SK-MEL-5 (cell line): ENCODE data around the gene ZNF652. TPM values are rescaled to one million over a fixed set of nuclear protein-coding genes. Genes with fewer than 3 reads are reported as not detected.
A peak's percentile ranks its signal among the peaks of the same experiment; 100 is the strongest.

ENCODE experiments used
- DNase-seq: peaks from one replicate; pipeline ENCODE4 v3.0.0-alpha.2; 2016; ENCODE audit warnings: low read depth, low spot score
- in situ Hi-C: cut with HindIII; loops from 2 replicates; pipeline ENCODE4 v1.10.0; 2016; ENCODE audit warnings: low sequenced_read_pairs, high pct_unique_total_duplicates, low pct_unique_long_range_greater_than_20kb
- total RNA-seq: library from RNA; depleted of rRNA; stranded (reverse); fragments of >200 nt; shearing (Covaris generic); gene quantifications from 2 replicates; pipeline ENCODE4 v1.2.3, GENCODE V29; 2014

Gene ZNF652
- total RNA-seq, 1 experiment from 2014 or later: 36.9 TPM

- DNase-seq: no peak
- in situ Hi-C loops: no loop called here
Measured at GRCh38 chr17:49388692-49389513, 26.9 kb upstream of the ZNF652 start.

GRCh38 chr17:49388290-49388640 is 26.2 kb upstream of the ZNF652 start:
- in situ Hi-C loops: no loop called here
- no peak for DNase-seq

GRCh38 chr17:49387498-49388289 is 25.6 kb upstream of the ZNF652 start:
- no peak for DNase-seq
- in situ Hi-C loops: no loop called here

GRCh38 chr17:49386373-49386772 is 24.3 kb upstream of the ZNF652 start:
- in situ Hi-C loops: no loop called here
- DNase-seq: no peak

- peak; percentile 71 for DNase-seq
- in situ Hi-C loops: no loop called here
Measured at GRCh38 chr17:49384951-49385350, 22.9 kb upstream of the ZNF652 start.

- DNase-seq: no peak
Measured at GRCh38 chr17:49383060-49383459, 21.0 kb upstream of the ZNF652 start.

GRCh38 chr17:49382556-49382955 is 20.5 kb upstream of the ZNF652 start:
- no peak for DNase-seq
- in situ Hi-C loops: no loop called here

More at GRCh38 chr17:49383060-49383459, 21.0 kb upstream of the ZNF652 start:
- in situ Hi-C loops: no loop called here

GRCh38 chr17:49381793-49382192 is 19.7 kb upstream of the ZNF652 start:
- in situ Hi-C loops: no loop called here
- no peak for DNase-seq

GRCh38 chr17:49381033-49381432 is 19.0 kb upstream of the ZNF652 start:
- in situ Hi-C loops: no loop called here
- DNase-seq: no peak

GRCh38 chr17:49379926-49380325 is 17.9 kb upstream of the ZNF652 start:
- no peak for DNase-seq
- in situ Hi-C loops: no loop called here

- in situ Hi-C loops: no loop called here
- no peak for DNase-seq
Measured at GRCh38 chr17:49378311-49378710, 16.3 kb upstream of the ZNF652 start.

- DNase-seq: no peak
- in situ Hi-C loops: no loop called here
Measured at GRCh38 chr17:49375544-49375943, 13.5 kb upstream of the ZNF652 start.

- in situ Hi-C loops: no loop called here
- no peak for DNase-seq
Measured at GRCh38 chr17:49373115-49373514, 11.1 kb upstream of the ZNF652 start.

GRCh38 chr17:49372425-49372824 is 10.4 kb upstream of the ZNF652 start:
- DNase-seq: no peak
- in situ Hi-C loops: no loop called here

GRCh38 chr17:49370971-49371834 is 9.2 kb upstream of the ZNF652 start:
- in situ Hi-C loops: no loop called here
- no peak for DNase-seq

- DNase-seq: no peak
- in situ Hi-C loops: no loop called here
Measured at GRCh38 chr17:49369760-49370159, 7.7 kb upstream of the ZNF652 start.

GRCh38 chr17:49369089-49369488 is 7.0 kb upstream of the ZNF652 start:
- DNase-seq: no peak
- in situ Hi-C loops: no loop called here

- in situ Hi-C loops: no loop called here
- DNase-seq: peak; percentile 76
Measured at GRCh38 chr17:49365667-49366066, 3.6 kb upstream of the ZNF652 start.
